Transverse colon (tissue), 3 donors: ENCODE results near the gene NUTM2D.
"Not testable (repeated sequence)": the region's sequence is repeated elsewhere in the genome, so short reads cannot be mapped to it uniquely, and the experiment has no call there.

Experiments
- POLR2A ChIP-seq: fragments of 450-650 bp; IDR thresholded peaks from one replicate; pipeline ENCODE4 v1.6.1; 2016; ENCODE audit warnings: antibody characterized with exemption, mild to moderate bottlenecking, moderate library complexity
- POLR2AphosphoS5 ChIP-seq, 3 donors: sonication (generic); formaldehyde crosslinking; IDR thresholded peaks; one replicate each; pipeline ENCODE4 v1.6.1; 2016; ENCODE audit warnings: antibody characterized with exemption in 3 of 3

DNA sequence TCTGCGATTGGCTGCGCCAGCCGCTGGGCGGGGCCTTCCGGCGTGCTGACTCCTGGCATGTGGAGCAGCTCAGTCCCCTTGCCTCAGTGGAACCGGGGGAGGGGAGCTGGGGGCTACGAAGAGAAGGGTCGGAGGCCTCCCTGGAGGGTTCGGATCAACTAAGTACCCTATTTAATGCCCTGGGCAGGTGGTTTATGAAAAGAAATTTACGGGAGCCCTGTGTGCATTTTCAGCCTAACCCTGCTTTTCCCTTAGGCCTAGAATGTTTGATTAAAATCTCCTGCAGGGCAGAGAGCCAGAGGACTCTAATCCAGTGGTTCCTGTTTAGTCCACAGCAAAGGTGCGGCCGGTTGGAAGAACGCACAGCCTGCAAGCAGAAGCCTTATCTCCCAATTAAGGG is 33.8 kb downstream of the NUTM2D start:
- TF ChIP-seq POLR2AphosphoS5 (IDR thresholded peaks at IDR 0.05); POLR2A: not testable (repeated sequence)
